ENCODE results near the gene SLC35F4.

DNA sequence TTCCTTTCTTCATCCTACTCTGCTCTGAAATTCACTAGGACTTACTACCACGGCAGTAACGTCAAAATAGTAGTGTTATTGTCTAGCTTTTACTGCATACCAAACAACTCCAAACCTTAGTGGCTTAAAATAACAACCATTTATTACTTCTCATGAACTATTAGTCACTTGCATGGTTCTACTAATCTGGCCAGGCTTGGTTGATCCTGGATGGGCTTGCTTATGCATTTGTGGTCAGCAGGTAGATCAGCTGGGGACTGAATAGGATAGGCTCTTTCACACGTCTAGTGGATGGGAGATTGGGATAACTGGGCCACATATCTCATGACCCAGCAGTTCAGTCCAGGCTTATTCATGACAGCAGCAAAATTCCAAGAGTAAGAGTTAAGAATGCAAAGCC lies 9.4 kb upstream of the SLC35F4 start:
- TF ChIP-seq CTCF (conservative IDR thresholded peaks at IDR 0.05): no peak
- no peak for TF ChIP-seq ZFX (IDR thresholded peaks at IDR 0.05)

Measured in C4-2B (cell line).